Measurements from ENCODE around the gene ARHGAP25.

GRCh38 chr2:68861330-68861729 is 126.7 kb downstream of the ARHGAP25 start:
- TF ChIP-seq GATA3 (IDR thresholded peaks at IDR 0.05; ENCODE audit: low read depth, low read length) = no peak
- no peak for TF ChIP-seq GATA2 (IDR thresholded peaks at IDR 0.05; ENCODE audit: low read depth, low read length)

Measured in SH-SY5Y (cell line).